Activated CD4-positive, alpha-beta memory T cell treated with anti-CD3 and anti-CD28 coated beads for 36 hours (primary cell): Measurements from ENCODE around the gene TLE1. TPM values are rescaled to one million over a fixed set of nuclear protein-coding genes. Genes with fewer than 3 reads are reported as not detected.
"Not testable (repeated sequence)": the region's sequence is repeated elsewhere in the genome, so short reads cannot be mapped to it uniquely, and the experiment has no call there.

Source experiments
- CTCF ChIA-PET: fragments of 350-600 bp; sonication (Branson Sonifier 250); formaldehyde crosslinking; loops from one replicate; lab custom pipeline; 2021; ENCODE audit warnings: antibody characterized with exemption, inconsistent platforms; lab: Charles Lee
- POLR2A ChIA-PET: fragments of 350-600 bp; sonication (Branson Sonifier 250); formaldehyde crosslinking; loops from one replicate; lab custom pipeline; 2021; ENCODE audit warnings: antibody characterized with exemption; lab: Charles Lee
- DNase-seq: peaks from one replicate; pipeline ENCODE4 v3.0.0-alpha.2; 2020
- H3K27ac Mint-ChIP-seq: one replicate; pipeline ENCODE4 v1.8.0; 2021; ENCODE audit warnings: mixed read lengths
- H3K27me3 Mint-ChIP-seq: one replicate; pipeline ENCODE4 v1.8.0; 2021; ENCODE audit warnings: mixed read lengths
- H3K36me3 Mint-ChIP-seq: one replicate; pipeline ENCODE4 v1.8.0; 2021; ENCODE audit warnings: mixed read lengths
- H3K4me1 Mint-ChIP-seq: one replicate; pipeline ENCODE4 v1.8.0; 2021; ENCODE audit warnings: low read depth, mixed read lengths
- H3K4me3 Mint-ChIP-seq: one replicate; pipeline ENCODE4 v1.8.0; 2021; ENCODE audit warnings: mild to moderate bottlenecking, mixed read lengths
- H3K9me3 Mint-ChIP-seq: one replicate; pipeline ENCODE4 v1.8.0; 2021; ENCODE audit warnings: mixed read lengths
- intact Hi-C: fragments of 100-400 bp; cut with micrococcal nuclease; formaldehyde crosslinking; loops from one replicate; pipeline ENCODE4 v1.15.1; 2023
- total RNA-seq, 2 experiments: library from RNA; stranded (reverse); gene quantifications; one replicate each; pipeline ENCODE4 v1.2.3, GENCODE V29; 2021

Gene TLE1
- total RNA-seq, 2 experiments from 2014 or later = 0.17 to 0.22 TPM

DNA sequence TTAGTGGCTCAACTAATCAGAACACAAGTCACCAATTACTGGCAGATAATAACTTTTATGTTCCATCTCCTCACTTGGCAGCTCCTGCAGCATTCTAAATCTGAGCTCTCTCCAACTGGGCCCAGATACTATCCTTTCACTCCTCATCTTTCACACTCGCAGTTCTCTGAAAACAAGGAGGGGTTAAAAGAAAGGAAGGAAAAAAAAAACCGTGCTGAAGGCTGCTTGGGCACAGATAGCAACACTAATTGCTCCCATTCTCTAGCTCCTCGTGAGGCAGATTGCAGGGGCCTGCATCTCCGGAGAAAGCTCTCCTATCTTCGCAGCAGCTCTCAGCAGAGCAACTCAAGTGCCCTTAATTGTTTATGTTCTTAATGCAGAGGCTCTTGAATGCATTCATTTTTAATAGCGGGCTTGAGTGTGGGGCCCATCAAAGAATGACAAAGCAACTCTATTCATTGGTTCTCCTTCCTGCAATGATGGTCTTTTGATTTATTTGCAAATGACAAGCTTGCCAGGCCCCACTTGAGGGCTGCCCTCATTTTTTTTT, 23.9 kb downstream of the TLE1 start:
- ChIA-PET POLR2A (no interaction called here), CTCF (no interaction called here)
- Mint-ChIP-seq H3K4me3 (no peak overlapping the region), H3K27ac (no peak overlapping the region), H3K27me3 (no peaks in the 10 kb centered on the region), H3K9me3 (no peaks in the 10 kb centered on the region), H3K36me3 (no peaks in the 10 kb centered on the region), H3K4me1 (no peaks in the 10 kb centered on the region)
- DNase-seq = no peak
- intact Hi-C loops = no loop called here

DNA sequence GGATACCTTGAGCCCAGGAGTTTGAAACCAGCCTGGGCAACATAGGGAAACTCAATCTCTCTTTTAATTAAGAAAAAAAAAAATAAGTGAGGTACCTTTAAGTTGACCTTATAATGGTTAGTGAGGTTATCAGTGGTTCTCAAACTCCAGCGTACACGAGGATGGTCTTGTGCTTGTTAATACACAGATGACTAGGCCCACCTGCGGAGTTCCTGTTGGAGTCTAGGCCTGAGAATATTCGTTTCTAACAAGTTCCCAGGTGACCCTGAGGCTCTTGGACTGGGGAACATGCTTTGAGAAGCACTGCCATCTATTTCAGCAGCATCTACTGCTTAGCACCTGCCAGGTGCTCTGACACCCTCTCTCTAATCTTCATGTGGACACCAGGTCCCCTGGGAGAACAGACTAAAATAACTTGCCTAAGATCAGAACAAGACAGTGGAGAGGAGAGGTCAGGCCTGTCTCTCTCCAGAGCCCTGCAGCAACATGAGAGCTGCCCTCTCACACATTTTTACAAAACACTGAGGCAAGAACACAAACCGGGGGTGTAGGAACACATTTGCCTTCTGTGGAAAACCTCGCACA, 24.6 kb downstream of the TLE1 start:
- ChIA-PET POLR2A (no interaction called here), CTCF (no interaction called here)
- Mint-ChIP-seq H3K4me1 (no peaks in the 10 kb centered on the region), H3K4me3 (no peak overlapping the region), H3K36me3 (no peaks in the 10 kb centered on the region), H3K9me3 (no peaks in the 10 kb centered on the region), H3K27ac (no peak overlapping the region), H3K27me3 (no peaks in the 10 kb centered on the region)
- intact Hi-C loops = no loop called here
- DNase-seq = no peak

DNA sequence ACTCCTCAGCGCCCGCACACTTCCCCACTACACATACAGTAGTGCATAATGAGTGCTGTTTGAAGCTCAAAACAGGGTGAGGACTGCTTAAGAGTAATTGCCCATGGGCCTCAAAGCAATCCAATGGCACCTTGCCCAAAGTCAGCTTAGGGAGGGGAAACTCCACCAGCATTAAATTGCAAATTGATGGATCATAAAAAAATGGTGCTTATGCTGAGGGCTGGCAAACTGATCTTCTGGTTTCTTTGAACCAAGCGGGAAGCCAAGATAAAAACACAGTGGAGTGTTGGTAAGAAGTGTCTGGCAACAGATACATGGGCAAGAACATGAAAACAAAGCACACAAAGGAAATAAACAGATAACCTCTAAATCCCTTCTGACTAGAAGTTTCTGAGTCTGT, 28.0 kb downstream of the TLE1 start:
- no peaks in the 10 kb centered on the region for H3K36me3 Mint-ChIP-seq

DNA sequence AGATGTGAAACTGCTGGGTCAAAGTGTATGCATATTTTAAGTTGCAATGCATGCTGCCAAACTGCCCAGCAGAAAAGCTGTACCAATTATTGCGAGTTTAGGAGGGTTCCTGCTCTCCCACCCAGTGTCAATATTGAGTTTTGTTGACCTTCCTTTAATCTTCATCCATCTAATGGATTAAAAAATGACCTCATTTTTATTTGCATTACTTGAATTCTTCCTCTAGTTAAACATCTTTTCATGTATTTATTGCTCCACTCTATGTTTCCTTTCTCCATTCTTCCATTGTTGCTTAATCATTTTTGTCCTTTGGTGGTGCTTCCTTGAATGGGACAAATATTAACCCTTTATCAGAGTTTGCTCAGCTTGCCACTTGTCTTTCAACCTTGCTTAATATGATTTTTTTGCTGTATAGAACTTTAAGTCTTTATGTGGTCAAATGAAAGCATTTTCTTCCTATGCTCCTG, 32.4 kb downstream of the TLE1 start:
- ChIA-PET POLR2A (no interaction called here), CTCF (no interaction called here)
- Mint-ChIP-seq H3K4me3 (no peak overlapping the region), H3K27ac (no peak overlapping the region), H3K4me1 (no peaks in the 10 kb centered on the region), H3K27me3 (no peaks in the 10 kb centered on the region), H3K36me3 (no peaks in the 10 kb centered on the region), H3K9me3 (no peaks in the 10 kb centered on the region)
- intact Hi-C loops = no loop called here
- DNase-seq = no peak

More for the DNA sequence above, 28.0 kb downstream of the TLE1 start:
- no peaks in the 10 kb centered on the region for H3K4me1 Mint-ChIP-seq
- no peak for DNase-seq
- no peaks in the 10 kb centered on the region for H3K27me3 Mint-ChIP-seq
- intact Hi-C loops = no loop called here
- ChIA-PET CTCF (no interaction called here), POLR2A (no interaction called here)
- no peak overlapping the region for H3K4me3 Mint-ChIP-seq
- no peaks in the 10 kb centered on the region for H3K9me3 Mint-ChIP-seq
- H3K27ac Mint-ChIP-seq = no peak overlapping the region

DNA sequence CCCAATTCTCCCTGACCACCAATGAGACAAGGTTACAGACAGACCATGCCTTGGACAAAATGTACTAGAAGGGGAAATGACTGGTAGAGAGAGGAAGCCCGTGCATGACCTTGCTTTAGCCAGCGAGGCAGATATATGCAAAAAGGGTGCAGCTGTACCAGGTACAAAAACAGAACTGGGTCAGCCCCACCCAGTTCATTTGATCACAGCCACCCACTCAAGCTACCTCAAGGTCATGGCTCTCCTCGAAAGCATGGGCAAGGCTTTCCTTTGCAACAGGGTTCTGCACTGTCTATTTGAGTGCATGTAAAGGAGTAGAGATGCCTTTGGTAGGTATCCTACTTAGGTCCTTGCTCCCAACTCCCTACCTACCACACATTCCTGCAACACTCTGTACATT, 33.3 kb downstream of the TLE1 start:
- Mint-ChIP-seq H3K9me3 (no peaks in the 10 kb centered on the region), H3K27ac (no peak overlapping the region), H3K36me3 (no peaks in the 10 kb centered on the region), H3K4me1 (no peaks in the 10 kb centered on the region), H3K27me3 (no peaks in the 10 kb centered on the region), H3K4me3 (no peak overlapping the region)
- ChIA-PET CTCF (no interaction called here), POLR2A (no interaction called here)
- intact Hi-C loops = no loop called here
- no peak for DNase-seq

DNA sequence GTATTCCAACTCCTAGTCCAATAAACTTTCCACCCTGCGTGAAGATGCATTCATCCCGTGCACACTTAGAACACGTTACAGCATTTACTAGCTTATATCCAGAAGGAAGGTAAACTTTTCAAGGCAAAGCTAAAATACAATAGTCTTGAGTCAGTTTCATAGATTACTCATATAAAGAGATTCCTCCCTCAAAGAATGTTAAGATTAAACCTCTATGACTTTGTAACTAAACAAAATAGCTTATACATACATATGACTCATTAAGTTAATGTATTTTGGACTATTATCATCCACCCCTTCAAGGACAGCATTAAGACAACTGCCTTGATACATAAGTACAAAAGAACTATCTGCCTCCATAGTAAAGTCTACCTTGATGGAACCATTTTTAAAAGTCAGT, 36.1 kb downstream of the TLE1 start:
- no peaks in the 10 kb centered on the region for H3K27me3 Mint-ChIP-seq
- CTCF ChIA-PET = no interaction called here
- no peaks in the 10 kb centered on the region for H3K9me3 Mint-ChIP-seq

DNA sequence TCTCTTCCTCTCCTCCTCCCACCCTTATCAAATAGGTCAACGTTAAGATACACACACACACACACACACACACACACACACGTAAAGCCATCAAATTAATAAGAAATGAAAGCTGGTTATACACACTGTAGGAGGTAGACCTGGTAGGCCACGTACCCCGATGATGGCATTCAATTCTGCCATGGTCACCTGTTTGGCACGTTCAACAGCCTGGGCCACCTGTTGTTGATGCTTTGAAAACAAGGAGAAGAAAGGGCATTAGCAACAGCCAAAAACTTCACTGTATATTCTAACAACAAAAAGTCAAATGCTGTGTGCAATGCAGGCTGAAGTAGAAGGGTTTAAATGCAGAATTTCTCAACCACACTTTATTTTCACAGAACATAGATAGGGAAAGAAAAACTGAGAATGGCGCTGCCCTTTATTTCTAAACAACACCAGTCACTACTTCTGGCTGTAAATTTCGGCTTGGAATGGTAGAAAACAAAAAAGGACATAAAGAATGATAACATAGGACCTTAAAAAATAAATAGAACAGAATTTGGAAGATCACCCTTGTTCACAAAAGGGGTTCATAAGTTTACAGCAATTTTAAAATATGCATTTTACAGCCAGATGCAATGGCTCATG, 37.2 kb downstream of the TLE1 start:
- no peak overlapping the region for H3K4me3 Mint-ChIP-seq
- intact Hi-C loops = no loop called here
- H3K27me3 Mint-ChIP-seq = no peaks in the 10 kb centered on the region
- no peak for DNase-seq
- POLR2A ChIA-PET = no interaction called here
- no peak overlapping the region for H3K27ac Mint-ChIP-seq
- no peaks in the 10 kb centered on the region for H3K4me1 Mint-ChIP-seq
- no peaks in the 10 kb centered on the region for H3K36me3 Mint-ChIP-seq
- H3K9me3 Mint-ChIP-seq = no peaks in the 10 kb centered on the region
- CTCF ChIA-PET = no interaction called here

More for the DNA sequence above, 36.1 kb downstream of the TLE1 start:
- H3K36me3 Mint-ChIP-seq = no peaks in the 10 kb centered on the region
- no peak overlapping the region for H3K4me3 Mint-ChIP-seq
- no peaks in the 10 kb centered on the region for H3K4me1 Mint-ChIP-seq
- H3K27ac Mint-ChIP-seq = no peak overlapping the region
- DNase-seq = no peak
- intact Hi-C loops = no loop called here
- POLR2A ChIA-PET = no interaction called here

DNA sequence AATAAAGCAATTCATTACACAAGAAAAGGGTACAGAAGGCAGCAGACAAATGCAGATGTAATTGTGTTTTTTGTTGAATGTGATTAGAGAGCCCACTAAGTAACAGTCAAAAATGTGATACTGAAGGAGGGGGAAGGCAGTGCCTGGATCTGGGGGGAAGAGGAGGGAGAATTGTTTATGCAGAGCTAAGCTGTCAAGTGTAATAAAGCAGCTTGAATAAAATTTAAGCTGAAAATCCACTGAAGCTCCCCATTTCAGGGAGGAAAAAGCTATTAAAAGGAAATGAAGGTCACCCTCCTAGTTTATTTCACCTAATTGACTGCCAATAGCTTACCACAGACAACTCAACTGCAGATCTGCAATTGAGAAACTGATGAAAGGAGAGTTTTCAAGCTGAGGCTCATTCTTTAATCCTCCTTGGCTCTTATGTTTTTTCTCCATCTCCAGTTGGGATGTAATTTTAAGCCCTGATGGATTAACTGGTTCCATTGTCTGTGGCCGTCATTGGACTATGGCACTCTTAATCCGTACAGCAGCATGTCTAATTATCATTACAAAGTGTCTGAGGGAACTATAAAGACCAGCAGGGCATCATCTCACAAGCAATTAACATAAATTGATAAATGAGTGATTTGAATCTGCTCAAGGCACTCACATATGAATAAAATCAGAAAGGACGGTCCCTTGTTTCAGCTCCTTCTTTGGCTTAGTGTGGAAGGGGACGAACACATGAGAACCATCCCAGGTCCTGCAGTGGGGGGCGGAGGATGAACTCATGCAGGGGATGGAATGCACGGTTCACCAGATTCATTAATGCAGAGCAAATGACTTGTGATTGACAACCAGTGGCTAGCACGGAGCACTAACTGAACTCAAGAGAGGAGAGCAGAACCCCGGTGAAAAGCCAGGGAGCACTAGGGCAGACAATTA, 38.5 kb downstream of the TLE1 start:
- ChIA-PET CTCF (no interaction called here), POLR2A (no interaction called here)

DNA sequence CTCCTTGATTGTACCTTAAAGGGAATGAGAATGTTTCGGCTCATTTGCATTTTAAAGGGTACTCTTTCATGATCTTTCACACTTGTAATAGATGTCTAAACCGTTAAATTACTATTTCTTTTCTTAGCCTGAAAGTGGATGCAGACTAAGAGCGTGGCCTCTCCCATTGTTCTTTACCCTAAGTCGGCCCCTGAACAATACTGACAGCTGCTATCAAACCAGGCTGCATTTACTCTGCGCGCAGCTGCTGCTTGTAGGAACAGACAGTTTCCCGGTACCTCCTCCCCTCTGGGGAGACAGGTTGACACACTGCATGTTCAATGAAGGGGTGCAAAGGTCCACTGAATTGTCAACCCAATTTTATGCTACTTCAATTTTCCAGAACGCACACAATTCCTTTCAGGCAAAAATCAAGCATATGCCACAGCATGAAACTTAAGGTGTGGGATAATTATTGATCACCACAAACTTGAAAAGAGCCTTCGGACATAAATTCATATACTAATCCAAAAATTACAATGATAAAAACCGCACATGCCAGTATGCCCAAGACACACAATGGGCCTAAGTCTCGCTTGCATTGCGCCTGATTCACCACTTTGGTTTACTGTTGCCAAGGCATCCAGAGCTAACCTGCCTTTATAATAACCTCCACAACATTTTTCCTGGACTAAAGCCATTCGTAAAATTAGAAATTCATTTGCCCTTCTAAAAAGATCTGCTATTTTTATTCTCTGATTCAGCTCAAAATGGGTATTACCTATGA, 39.7 kb downstream of the TLE1 start:
- no peaks in the 10 kb centered on the region for H3K4me1 Mint-ChIP-seq
- intact Hi-C loops = no loop called here
- H3K27me3 Mint-ChIP-seq = no peaks in the 10 kb centered on the region
- no peaks in the 10 kb centered on the region for H3K9me3 Mint-ChIP-seq
- ChIA-PET POLR2A (no interaction called here), CTCF (no interaction called here)
- no peak for DNase-seq
- H3K36me3 Mint-ChIP-seq = no peaks in the 10 kb centered on the region
- H3K27ac Mint-ChIP-seq = no peak overlapping the region
- H3K4me3 Mint-ChIP-seq = no peak overlapping the region

More for the DNA sequence above, 38.5 kb downstream of the TLE1 start:
- intact Hi-C loops = no loop called here
- H3K4me3 Mint-ChIP-seq = no peak overlapping the region
- H3K27ac Mint-ChIP-seq = no peak overlapping the region
- no peaks in the 10 kb centered on the region for H3K27me3 Mint-ChIP-seq
- no peaks in the 10 kb centered on the region for H3K36me3 Mint-ChIP-seq
- no peak for DNase-seq
- H3K9me3 Mint-ChIP-seq = no peaks in the 10 kb centered on the region
- no peaks in the 10 kb centered on the region for H3K4me1 Mint-ChIP-seq

DNA sequence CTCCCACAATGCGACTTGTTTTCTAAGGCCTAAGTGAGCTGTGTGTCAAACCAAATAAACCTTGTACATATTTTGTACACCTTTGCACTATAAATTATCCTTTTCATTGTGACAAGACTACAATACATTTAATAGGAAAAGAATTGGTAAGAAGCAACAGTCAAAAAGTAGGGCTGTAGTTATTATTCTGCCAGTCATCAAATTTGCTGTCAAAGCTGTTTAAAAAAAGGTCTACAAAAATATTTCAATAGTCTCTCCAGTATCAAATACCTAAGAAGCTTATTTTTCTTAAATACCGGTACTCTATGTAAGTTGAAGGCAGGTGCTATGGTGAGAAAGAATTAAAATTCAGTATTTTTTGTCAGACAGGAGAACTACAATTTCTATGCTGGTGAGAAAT, 40.5 kb downstream of the TLE1 start:
- no peaks in the 10 kb centered on the region for H3K36me3 Mint-ChIP-seq
- H3K4me3 Mint-ChIP-seq = no peak overlapping the region
- CTCF ChIA-PET = no interaction called here
- POLR2A ChIA-PET = no interaction called here
- no peak for DNase-seq
- no peak overlapping the region for H3K27ac Mint-ChIP-seq
- H3K27me3 Mint-ChIP-seq = no peaks in the 10 kb centered on the region
- H3K4me1 Mint-ChIP-seq = no peaks in the 10 kb centered on the region
- intact Hi-C loops = no loop called here
- H3K9me3 Mint-ChIP-seq = no peaks in the 10 kb centered on the region

DNA sequence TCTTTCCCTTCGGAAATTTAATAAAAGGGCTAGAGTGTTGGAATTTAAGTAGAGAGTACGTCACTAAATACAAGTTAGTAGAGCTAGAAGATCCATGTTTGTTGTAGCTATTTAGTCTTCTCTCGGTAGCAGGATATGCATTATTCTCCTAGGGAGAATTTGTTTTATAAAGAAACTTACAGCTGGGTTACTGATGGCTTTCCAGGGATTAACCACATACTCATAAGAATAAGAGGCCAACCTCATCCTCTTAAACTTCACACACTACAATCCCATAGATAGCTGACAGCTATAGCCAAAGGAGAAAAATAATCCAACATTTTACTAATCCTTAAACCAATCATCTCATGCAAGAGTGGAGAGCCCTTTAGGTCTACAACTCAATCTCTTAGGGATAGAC, 43.0 kb downstream of the TLE1 start:
- Mint-ChIP-seq H3K27me3 (no peaks in the 10 kb centered on the region), H3K4me1 (no peaks in the 10 kb centered on the region), H3K4me3 (no peak overlapping the region), H3K36me3 (no peaks in the 10 kb centered on the region), H3K27ac (no peak overlapping the region), H3K9me3 (no peaks in the 10 kb centered on the region)
- intact Hi-C loops = no loop called here
- ChIA-PET CTCF (no interaction called here), POLR2A (no interaction called here)
- no peak for DNase-seq

DNA sequence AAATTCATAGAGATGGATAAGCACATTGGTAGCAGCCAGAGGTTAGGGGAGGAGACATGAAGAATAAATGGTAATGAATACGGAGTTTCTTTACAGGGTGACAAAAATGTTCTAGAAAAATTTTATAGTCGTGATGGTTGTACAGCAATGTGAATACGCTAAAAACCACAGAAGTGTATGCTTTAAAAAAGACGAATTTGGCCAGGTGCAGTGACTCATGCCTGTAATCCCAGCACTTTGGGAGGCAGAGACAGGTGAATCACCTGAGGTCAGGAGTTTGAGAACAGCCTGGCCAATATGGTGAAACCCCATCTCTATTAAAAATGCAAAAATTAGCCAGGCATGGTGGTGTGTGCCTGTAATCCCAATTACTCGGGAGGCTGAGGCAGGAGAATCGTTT, 44.8 kb downstream of the TLE1 start:
- H3K36me3 Mint-ChIP-seq, DNase-seq, intact Hi-C loops, CTCF ChIA-PET, H3K27ac Mint-ChIP-seq, H3K4me3 Mint-ChIP-seq, POLR2A ChIA-PET, H3K4me1 Mint-ChIP-seq, H3K27me3 Mint-ChIP-seq, H3K9me3 Mint-ChIP-seq: not testable (repeated sequence)
